Muscle of back (tissue), 11 donors: ENCODE measurements around the gene ANKS1B. TPM values are rescaled to one million over a fixed set of nuclear protein-coding genes. Genes with fewer than 3 reads are reported as not detected.
"Not testable (repeated sequence)": the region's sequence is repeated elsewhere in the genome, so short reads cannot be mapped to it uniquely, and the experiment has no call there.

Experiments used
- DNase-seq, 3 donors: peaks; one replicate each; pipeline versions ENCODE4 v3.0.0 to v3.0.0-alpha.2; 2013
- polyA plus RNA-seq, 10 donors: library from polyadenylated mRNA; unstranded; fragments of 120-200 nt; gene quantifications; one replicate each; pipeline ENCODE4 v1.2.1, GENCODE V29; 2013; ENCODE audit not compliant: insufficient read length in 10 of 10

Gene ANKS1B
- polyA plus RNA-seq, 10 donors = 2.1 to 4.8 (median 3.1) TPM

DNA sequence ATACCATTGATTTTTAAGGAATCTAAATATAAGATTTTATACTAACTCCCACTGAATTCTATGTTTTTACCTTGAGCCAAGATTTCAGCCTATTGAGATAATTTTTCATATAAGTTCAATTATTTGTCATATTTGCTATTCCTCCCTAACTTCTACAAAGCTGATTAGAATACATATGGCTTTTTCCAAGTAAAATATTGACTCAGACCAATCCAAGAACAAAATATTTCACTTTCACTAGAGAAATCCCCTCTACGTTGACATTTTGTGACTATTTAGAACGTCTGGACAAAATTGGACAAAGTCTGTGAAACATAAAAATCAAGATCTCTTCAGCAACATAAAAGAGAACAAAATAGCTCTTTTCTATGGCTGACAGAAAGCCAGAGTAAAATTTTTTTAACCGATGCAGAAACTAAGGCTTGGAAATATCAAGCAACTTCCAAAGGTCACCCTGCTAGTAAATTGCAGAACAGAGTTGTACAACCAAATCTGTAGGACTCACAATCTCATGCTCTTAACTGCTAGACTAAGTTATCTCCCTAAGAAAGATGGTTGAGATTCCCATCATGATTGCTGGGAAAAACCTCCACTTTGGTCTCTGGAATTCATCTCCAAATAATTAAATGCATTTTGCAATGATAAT, 219.1 kb downstream of the ANKS1B start:
- no peak for DNase-seq

DNA sequence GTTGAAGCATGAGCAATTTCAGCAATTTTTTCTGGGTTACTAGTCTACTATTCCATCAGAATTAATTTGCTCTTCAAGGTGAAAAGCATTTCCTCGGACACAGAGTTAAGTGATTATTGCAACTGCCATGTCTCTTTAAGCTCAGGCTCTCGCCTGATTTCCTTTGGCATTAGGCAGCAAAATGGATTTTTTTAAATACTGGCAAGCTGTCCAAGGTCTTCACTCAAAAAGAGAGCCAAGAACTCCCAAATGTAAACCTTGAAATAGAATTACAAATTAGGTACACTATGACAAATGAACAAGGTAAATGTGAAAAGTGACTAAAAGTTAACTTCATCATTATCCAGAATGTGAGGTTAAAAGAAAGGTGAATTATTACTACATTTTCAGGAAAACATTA, 225.3 kb downstream of the ANKS1B start:
- DNase-seq = no peak

- DNase-seq = no peak
These were observed 225.7 kb downstream of the ANKS1B start for GRCh38 chr12:99758997-99759396.

DNA sequence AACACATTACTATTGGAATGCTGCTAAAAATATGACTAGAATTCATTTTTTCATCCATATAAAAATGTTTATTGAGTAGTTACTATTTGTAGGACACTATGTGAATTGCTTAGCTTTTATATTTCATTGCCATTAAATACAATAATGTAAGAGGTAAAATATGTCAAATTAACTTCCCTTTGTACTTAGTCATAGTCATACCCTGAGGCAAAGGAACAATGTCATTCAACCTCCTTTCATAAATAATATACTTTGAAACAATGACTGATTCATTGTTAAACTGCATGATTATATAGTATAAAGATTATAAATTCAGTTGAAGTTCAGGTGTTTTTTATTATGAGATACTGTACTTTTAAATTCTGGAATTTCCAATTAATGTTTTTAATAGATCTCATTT, 232.0 kb downstream of the ANKS1B start:
- DNase-seq = no peak

DNA sequence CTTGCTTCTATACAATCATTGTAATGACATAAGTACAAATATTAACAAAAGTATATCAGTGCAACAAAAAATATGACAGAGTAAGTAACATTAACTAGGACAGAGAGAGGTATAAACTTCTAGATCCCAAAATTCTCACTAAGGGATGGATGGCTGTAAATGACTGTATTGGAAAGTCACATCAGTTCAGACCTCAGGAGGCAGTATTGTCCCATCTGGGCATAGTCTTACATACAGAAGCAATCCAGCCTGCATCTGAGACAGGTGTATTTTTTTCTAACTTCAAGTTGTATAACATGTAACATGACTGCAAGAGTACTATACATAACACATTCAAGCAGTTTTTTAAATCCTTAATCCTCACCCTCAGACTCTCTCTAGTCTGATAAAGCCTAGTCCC, 238.2 kb downstream of the ANKS1B start:
- no peak for DNase-seq

DNA sequence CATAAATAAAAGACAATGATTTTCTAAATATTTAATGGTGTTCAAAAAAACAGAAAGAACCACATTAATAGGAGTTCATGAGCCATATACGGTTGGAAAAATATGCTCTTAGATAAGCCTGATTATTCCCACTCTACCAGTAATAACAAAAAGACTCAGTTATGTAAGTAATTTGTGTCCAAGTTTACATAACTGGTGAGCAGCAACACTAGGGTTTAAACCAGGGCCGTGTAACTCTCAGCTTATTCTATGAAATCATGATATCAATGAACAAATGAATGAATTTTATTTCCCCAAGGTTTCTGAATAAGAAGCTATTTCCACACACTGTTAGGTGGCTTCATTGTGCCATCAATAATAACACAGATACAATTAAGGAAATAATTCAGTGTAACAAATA, 238.8 kb downstream of the ANKS1B start:
- DNase-seq = no peak

- no peak for DNase-seq
These were observed 239.6 kb downstream of the ANKS1B start for GRCh38 chr12:99745121-99745520.

GRCh38 chr12:99736760-99737269, 247.9 kb downstream of the ANKS1B start:
- DNase-seq = no peak

DNA sequence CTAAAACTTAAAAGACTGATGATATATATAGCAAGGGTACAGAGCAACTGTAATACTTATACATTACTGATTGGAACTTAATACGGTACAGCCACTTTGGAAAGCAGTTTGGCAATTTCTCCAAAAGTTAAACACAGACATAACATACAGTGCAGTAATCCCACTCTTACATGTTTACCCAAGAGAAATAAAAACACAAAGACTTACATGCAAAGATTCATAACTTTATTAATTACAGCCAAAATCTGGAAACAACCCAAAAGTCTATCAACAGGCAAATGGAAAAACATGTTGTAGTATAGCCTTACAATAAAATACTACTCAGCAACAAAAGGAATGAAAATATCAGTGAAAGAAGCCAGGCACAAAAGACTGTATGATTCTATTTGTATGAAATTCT, 252.6 kb downstream of the ANKS1B start:
- peak in 1 of 3 donors; percentile 2 for DNase-seq

DNA sequence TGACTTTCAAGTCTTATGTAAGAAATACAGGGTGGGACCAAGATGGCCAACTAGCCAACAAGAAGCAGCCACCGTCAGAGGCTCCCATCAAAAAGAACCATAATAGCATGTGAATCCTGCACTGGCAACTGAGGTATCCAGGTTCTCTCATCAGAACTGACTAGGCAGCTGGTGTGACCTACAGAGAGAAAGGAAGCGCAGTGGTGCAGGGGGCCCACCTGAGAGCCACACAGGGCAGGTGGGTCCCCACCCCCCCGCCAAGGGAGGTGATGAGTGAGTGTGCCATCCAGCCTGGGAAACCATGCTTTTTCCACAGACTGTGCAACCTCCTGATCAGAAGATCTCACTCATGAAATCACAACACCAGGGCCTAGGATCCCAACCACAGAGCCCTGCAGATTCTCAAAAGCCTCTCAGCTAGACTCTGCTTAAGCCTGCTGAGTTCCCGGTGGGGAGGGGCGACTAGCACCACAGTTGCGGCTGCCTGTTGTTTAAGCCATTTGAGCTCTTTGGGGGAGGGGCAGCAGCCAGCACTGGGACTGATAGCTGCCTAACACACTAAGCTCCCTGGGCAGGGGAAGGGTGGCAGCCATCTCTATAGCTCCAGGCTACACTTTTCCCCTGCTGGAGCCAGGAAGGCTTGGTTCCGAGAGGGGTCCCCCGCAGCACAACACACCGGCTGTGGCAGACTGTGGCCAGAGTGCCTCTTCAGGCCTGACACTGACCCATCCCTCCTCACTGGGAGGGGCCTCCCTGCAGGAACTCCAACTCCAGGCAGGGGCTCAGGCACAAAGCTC, 261.8 kb downstream of the ANKS1B start:
- DNase-seq = no peak

DNA sequence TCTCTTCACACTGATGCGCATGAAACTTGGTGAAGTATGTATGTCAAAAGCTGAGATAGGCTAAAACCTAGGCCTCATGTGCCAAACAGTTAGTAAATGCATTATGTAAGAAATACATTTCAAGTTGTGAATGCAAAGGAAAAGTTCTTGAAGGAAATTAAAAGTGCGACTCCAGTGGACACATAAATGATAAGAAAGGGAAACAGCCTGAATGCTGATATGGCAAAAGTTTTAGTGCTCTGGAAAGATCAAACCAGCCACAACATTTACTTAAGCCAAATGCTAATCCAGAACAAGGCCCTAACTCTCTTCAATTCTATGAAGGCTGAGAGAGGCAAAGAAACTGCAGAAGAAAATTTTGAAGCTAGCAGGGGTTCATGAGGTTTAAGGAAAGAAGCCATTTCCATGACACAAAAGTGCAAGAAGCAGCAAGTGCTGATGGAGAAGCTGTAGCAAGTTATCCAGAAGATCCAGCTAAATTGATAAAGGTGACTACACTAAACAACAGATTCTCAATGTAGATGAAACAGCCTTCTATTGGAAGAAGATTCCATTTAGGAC, 262.9 kb downstream of the ANKS1B start:
- no peak for DNase-seq

- not testable (repeated sequence) for DNase-seq
These were observed 264.7 kb downstream of the ANKS1B start for GRCh38 chr12:99720083-99720465.

DNA sequence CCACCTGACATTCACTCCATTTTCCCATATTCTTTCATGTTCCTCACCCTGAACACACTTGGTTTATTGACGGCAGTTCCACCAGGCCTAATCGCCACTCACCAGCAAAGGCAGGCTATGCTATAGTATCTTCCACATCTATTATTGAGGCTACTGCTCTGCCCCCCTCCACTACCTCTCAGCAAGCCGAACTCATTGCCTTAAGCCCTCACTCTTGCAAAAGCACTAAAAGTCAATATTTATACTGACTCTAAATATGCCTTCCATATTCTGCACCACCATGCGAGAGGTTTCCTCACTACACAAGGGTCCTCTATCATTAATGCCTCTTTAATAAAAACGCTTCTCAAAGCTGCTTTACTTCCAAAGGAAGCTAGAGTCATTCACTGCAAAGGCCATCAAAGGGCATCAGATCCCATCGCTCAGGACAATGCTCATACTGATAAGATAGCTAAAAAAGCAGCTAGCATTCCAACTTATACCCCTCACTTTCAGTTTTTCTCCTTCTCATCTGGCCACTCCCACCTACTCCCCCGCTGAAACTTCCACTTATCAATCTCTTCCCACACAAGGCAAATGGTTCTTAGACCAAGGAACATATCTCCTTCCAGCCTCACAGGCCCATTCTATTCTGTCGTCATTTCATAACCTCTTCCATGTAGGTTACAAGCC, 265.2 kb downstream of the ANKS1B start:
- DNase-seq = not testable (repeated sequence)

DNA sequence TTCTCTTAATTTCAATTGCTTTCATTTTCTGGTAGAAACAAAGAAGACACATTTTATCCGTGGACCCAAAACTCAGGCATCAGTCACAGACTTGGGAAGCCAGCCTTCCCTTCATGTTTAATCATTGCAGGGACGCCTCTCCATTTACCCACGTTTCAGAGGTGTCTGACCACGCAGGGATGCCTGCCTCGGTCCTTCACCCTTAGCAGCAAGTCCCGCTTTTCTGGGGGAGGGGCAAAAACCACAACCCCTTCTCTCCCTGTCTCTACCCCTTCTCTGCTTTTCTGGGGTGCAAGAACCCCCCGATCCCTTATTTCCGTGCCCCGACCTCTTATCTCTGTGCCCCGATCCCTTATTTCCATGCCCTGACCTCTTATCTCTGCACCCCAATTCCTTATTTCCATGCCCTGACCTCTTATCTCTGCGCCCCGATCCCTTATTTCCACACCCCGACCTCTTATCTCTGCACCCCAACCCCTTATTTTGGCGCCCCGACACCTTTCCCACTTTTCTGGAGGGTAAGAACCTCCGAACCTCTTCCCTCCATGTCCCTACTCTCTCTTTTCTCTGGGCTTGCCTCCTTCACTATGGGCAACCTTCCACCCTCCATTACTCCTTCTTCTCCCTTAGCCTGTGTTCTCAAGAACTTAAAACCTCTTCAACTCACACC, 268.8 kb downstream of the ANKS1B start:
- DNase-seq = not testable (repeated sequence)

DNA sequence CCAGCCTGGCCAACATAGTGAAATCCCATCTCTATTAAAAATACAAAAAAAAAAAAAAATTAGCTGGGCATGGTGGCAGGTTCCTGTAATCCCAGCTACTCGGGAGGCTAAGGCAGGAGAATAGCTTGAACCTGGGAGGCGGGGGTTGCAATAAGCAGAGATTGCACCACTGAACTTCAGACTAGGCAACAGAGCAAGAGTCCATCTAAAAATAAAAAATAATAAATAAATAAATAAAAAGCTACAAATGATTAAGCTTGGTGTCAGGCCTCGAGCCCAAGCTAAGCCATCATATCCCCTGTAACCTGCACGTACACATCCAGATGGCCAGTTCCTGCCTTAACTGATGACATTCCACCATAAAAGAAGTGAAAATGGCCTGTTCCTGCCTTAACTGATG, 269.8 kb downstream of the ANKS1B start:
- not testable (repeated sequence) for DNase-seq

GRCh38 chr12:99713946-99714520, 270.7 kb downstream of the ANKS1B start:
- no peak for DNase-seq

GRCh38 chr12:99712281-99712680, 272.5 kb downstream of the ANKS1B start:
- no peak for DNase-seq

- DNase-seq = no peak
These were observed 273.5 kb downstream of the ANKS1B start for GRCh38 chr12:99711246-99711645.

- DNase-seq = no peak
These were observed 275.1 kb downstream of the ANKS1B start for GRCh38 chr12:99709619-99710018.

- no peak for DNase-seq
These were observed 275.6 kb downstream of the ANKS1B start for GRCh38 chr12:99709116-99709515.

DNA sequence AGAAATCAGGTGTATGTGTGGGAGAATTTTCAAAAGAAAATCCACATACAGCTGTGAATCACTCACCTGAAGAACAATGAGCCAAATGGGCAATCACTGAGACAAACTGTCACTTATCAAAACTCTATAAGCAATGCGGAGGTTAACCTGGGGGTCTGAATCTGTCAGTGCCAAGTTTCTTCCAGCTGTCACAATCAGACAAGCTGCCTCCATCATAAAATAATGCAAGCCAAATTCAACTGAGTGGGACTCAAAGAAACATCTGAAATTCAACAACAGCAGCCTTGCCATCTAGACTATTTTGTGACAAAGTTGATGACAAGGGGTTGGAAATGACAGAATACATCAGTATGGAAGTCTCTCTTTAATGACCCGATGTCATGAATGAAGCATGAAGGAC, 276.9 kb downstream of the ANKS1B start:
- DNase-seq = no peak
